WTC11 (cell line): ENCODE results near the gene MKLN1. TPM values are rescaled to one million over a fixed set of nuclear protein-coding genes. Genes with fewer than 3 reads are reported as not detected.

Source experiments
- ATAC-seq: fragments of 200-7000 bp; cut with Tn5 transposase; 2 replicates; pipeline ENCODE4 v1.10.0; 2021; ENCODE audit warnings: mild to moderate bottlenecking, moderate library complexity
- CTCF ChIA-PET: fragments of 300-600 bp; sonication (Branson Sonifier 250); formaldehyde crosslinking; loops from one replicate; lab custom pipeline; 2021; ENCODE audit warnings: antibody characterized with exemption; lab: Charles Lee
- POLR2A ChIA-PET: fragments of 350-600 bp; sonication (Branson Sonifier 250); formaldehyde crosslinking; loops from one replicate; lab custom pipeline; 2021; ENCODE audit warnings: antibody characterized with exemption; lab: Charles Lee
- DNase-seq: peaks from one replicate; pipeline ENCODE4 v3.0.0; 2021; ENCODE audit warnings: low spot score
- H3K27ac Mint-ChIP-seq: 2 replicates; pipeline ENCODE4 v1.8.0; 2021; ENCODE audit warnings: mixed read lengths
- H3K27me3 Mint-ChIP-seq: 2 replicates; pipeline ENCODE4 v1.8.0; 2021; ENCODE audit warnings: low read depth, mild to moderate bottlenecking, moderate library complexity, mixed read lengths
- H3K36me3 Mint-ChIP-seq: 2 replicates; pipeline ENCODE4 v1.8.0; 2021; ENCODE audit warnings: mixed read lengths
- H3K4me1 Mint-ChIP-seq: 2 replicates; pipeline ENCODE4 v1.8.0; 2022; ENCODE audit warnings: mixed read lengths
- H3K4me3 Mint-ChIP-seq: 2 replicates; pipeline ENCODE4 v1.8.0; 2021; ENCODE audit warnings: mild to moderate bottlenecking, moderate library complexity, mixed read lengths
- H3K9me3 Mint-ChIP-seq: 2 replicates; pipeline ENCODE4 v1.8.0; 2021; ENCODE audit warnings: mixed read lengths
- AR ChIP-seq: fragments of 250-450 bp; sonication (Bioruptor Pico); IDR thresholded peaks from 2 replicates; pipeline ENCODE4 v1.9.0; 2021; ENCODE audit warnings: mild to moderate bottlenecking
- CREB1 ChIP-seq: sonication (generic); formaldehyde crosslinking; IDR thresholded peaks from 2 replicates; pipeline ENCODE4 v1.8.0; 2023; ENCODE audit warnings: mild to moderate bottlenecking, missing genetic modification reagents
- ELF4 ChIP-seq: sonication (generic); formaldehyde crosslinking; IDR thresholded peaks from 2 replicates; pipeline ENCODE4 v1.8.1; 2022; ENCODE audit warnings: low read depth, mild to moderate bottlenecking, moderate library complexity, missing genetic modification reagents
- ERG ChIP-seq: fragments of 250-450 bp; sonication (Bioruptor Pico); IDR thresholded peaks from 2 replicates; pipeline ENCODE4 v1.8.0; 2021; ENCODE audit warnings: mild to moderate bottlenecking
- FOXP1 ChIP-seq: sonication (generic); formaldehyde crosslinking; IDR thresholded peaks from 2 replicates; pipeline ENCODE4 v1.8.0; 2022; ENCODE audit warnings: missing genetic modification reagents, mild to moderate bottlenecking, moderate library complexity, borderline replicate concordance
- GRHL2 ChIP-seq: fragments of 250-450 bp; sonication (Bioruptor Pico); IDR thresholded peaks from 2 replicates; pipeline ENCODE4 v1.8.0; 2022; ENCODE audit warnings: mild to moderate bottlenecking, moderate library complexity; ENCODE audit not compliant: insufficient replicate concordance, severe bottlenecking
- GTF2I ChIP-seq: fragments of 250-450 bp; sonication (Bioruptor Pico); conservative IDR thresholded peaks from 2 replicates; pipeline ENCODE4 v1.4.0; 2021; ENCODE audit warnings: mild to moderate bottlenecking
- IRF1 ChIP-seq: sonication (generic); formaldehyde crosslinking; IDR thresholded peaks from 2 replicates; pipeline ENCODE4 v1.8.0; 2023; ENCODE audit warnings: missing genetic modification reagents
- JUN ChIP-seq: sonication (generic); formaldehyde crosslinking; IDR thresholded peaks from 2 replicates; pipeline ENCODE4 v1.8.0; 2023; ENCODE audit warnings: mild to moderate bottlenecking, missing genetic modification reagents
- MXD4 ChIP-seq: fragments of 250-450 bp; sonication (Bioruptor Pico); IDR thresholded peaks from 2 replicates; pipeline ENCODE4 v1.8.0; 2021; ENCODE audit warnings: mild to moderate bottlenecking, moderate library complexity, borderline replicate concordance
- MYBL2 ChIP-seq: sonication (generic); formaldehyde crosslinking; IDR thresholded peaks from 2 replicates; pipeline ENCODE4 v1.8.1; 2023; ENCODE audit warnings: mild to moderate bottlenecking, moderate library complexity, missing genetic modification reagents
- NFATC4 ChIP-seq: fragments of 250-450 bp; sonication (Bioruptor Pico); IDR thresholded peaks from 2 replicates; pipeline ENCODE4 v1.9.0; 2021; ENCODE audit warnings: mild to moderate bottlenecking
- NFE2L1 ChIP-seq: sonication (generic); formaldehyde crosslinking; IDR thresholded peaks from 2 replicates; pipeline ENCODE4 v1.8.1; 2023; ENCODE audit warnings: missing genetic modification reagents
- NR3C1 ChIP-seq: sonication (generic); formaldehyde crosslinking; conservative IDR thresholded peaks from 2 replicates; pipeline ENCODE4 v1.8.1; 2023; ENCODE audit warnings: low read depth, mild to moderate bottlenecking, missing genetic modification reagents
- RORB ChIP-seq: fragments of 250-450 bp; sonication (Bioruptor Pico); IDR thresholded peaks from 2 replicates; pipeline ENCODE4 v1.9.0; 2021; ENCODE audit warnings: mild to moderate bottlenecking
- SP1 ChIP-seq: sonication (generic); formaldehyde crosslinking; conservative IDR thresholded peaks from 2 replicates; pipeline ENCODE4 v1.8.1; 2022; ENCODE audit warnings: missing genetic modification reagents
- TEAD4 ChIP-seq: sonication (generic); formaldehyde crosslinking; IDR thresholded peaks from 2 replicates; pipeline ENCODE4 v1.8.0; 2022; ENCODE audit warnings: mild to moderate bottlenecking, missing genetic modification reagents
- TP53 ChIP-seq: sonication (generic); formaldehyde crosslinking; IDR thresholded peaks from 2 replicates; pipeline ENCODE4 v1.8.1; 2023; ENCODE audit warnings: mild to moderate bottlenecking, missing genetic modification reagents
- ZBTB21 ChIP-seq: sonication (generic); formaldehyde crosslinking; IDR thresholded peaks from 2 replicates; pipeline ENCODE4 v1.8.1; 2023; ENCODE audit warnings: mild to moderate bottlenecking, missing genetic modification reagents, borderline replicate concordance
- ZMAT4 ChIP-seq: fragments of 250-450 bp; sonication (Bioruptor Pico); IDR thresholded peaks from 2 replicates; pipeline ENCODE4 v1.9.0; 2021; ENCODE audit warnings: mild to moderate bottlenecking
- ZNF121 ChIP-seq: sonication (generic); formaldehyde crosslinking; IDR thresholded peaks from 2 replicates; pipeline ENCODE4 v1.8.0; 2023; ENCODE audit warnings: missing genetic modification reagents
- ZNF219 ChIP-seq: sonication (generic); formaldehyde crosslinking; IDR thresholded peaks from 2 replicates; pipeline ENCODE4 v1.8.0; 2023; ENCODE audit warnings: missing genetic modification reagents, mild to moderate bottlenecking, borderline replicate concordance
- ZNF263 ChIP-seq: sonication (generic); formaldehyde crosslinking; IDR thresholded peaks from 2 replicates; pipeline ENCODE4 v1.8.1; 2022; ENCODE audit warnings: low read depth, mild to moderate bottlenecking, moderate library complexity, missing genetic modification reagents
- ZNF281 ChIP-seq: sonication (generic); formaldehyde crosslinking; IDR thresholded peaks from 2 replicates; pipeline ENCODE4 v1.8.0; 2023; ENCODE audit warnings: mild to moderate bottlenecking, missing genetic modification reagents
- ZNF423 ChIP-seq: fragments of 250-450 bp; sonication (Bioruptor Pico); IDR thresholded peaks from 2 replicates; pipeline ENCODE4 v2.1.2; 2022; ENCODE audit warnings: mild to moderate bottlenecking, moderate library complexity
- total RNA-seq: library from RNA; stranded (reverse); gene quantifications from 3 replicates; pipeline ENCODE4 v1.2.3, GENCODE V29; 2021

Gene MKLN1
- total RNA-seq, 1 experiment from 2014 or later, result 37.6 TPM

GRCh38 chr7:131533566-131534561, 206.2 kb downstream of the MKLN1 start:
- H3K27me3 Mint-ChIP-seq, result no peaks in the 10 kb centered on the region
- DNase-seq, result no peak
- TF ChIP-seq JUN (no peak), TEAD4 (CRISPR knock-in tag) (no peak), NR3C1 (CRISPR knock-in tag) (no peak), ZNF423 (CRISPR knock-in tag) (no peak), NFATC4 (no peak), GRHL2 (CRISPR knock-in tag) (no peak), ZNF219 (CRISPR knock-in tag) (no peak), IRF1 (CRISPR knock-in tag) (no peak), ELF4 (CRISPR knock-in tag) (no peak), ZMAT4 (CRISPR knock-in tag) (no peak), SP1 (CRISPR knock-in tag) (no peak), ZNF281 (CRISPR knock-in tag) (no peak), ZNF121 (CRISPR knock-in tag) (no peak), FOXP1 (no peak), RORB (CRISPR knock-in tag) (no peak), NFE2L1 (CRISPR knock-in tag) (no peak)
- no peak overlapping the region for H3K4me3 Mint-ChIP-seq
- peaks cover 79% of the 10 kb centered on the region for H3K4me1 Mint-ChIP-seq
- H3K9me3 Mint-ChIP-seq, result no peaks in the 10 kb centered on the region
- peak overlapping the region; percentile 57; the same call in 1 of the 2 replicates for H3K27ac Mint-ChIP-seq
- CTCF ChIA-PET, result interaction anchor here (0.6 to 3.2 kb wide), 3 partner anchors 12 to 563 kb away, joined by 5 to 21 read pairs (median 7); no protein-coding TSS in a partner anchor
- POLR2A ChIA-PET, result interaction anchor here (0.6 to 1.4 kb wide), 2 partner anchors 9 to 45 kb away, joined by 3 to 6 read pairs; no protein-coding TSS in a partner anchor
- no peak for ATAC-seq
- peaks cover 28% of the 10 kb centered on the region for H3K36me3 Mint-ChIP-seq

- no peak for ATAC-seq
- H3K27ac Mint-ChIP-seq, result 0 out of 2 replicates have a peak overlapping the region, but pooled peaks have one; percentile 23
- H3K4me3 Mint-ChIP-seq, result no peak overlapping the region
- no peaks in the 10 kb centered on the region for H3K27me3 Mint-ChIP-seq
- ChIA-PET POLR2A (no interaction called here), CTCF (interaction anchor here (2.4 to 3.2 kb wide), 3 partner anchors 10 to 119 kb away, joined by 7 to 21 read pairs (median 20); no protein-coding TSS in a partner anchor)
- no peak for TF ChIP-seq ZNF423 (CRISPR knock-in tag)
- no peak for TF ChIP-seq TP53
- TF ChIP-seq ZNF263 (CRISPR knock-in tag), result no peak
- no peak for TF ChIP-seq MYBL2
- no peak for TF ChIP-seq AR (CRISPR knock-in tag)
- no peak for TF ChIP-seq JUN
- no peak for TF ChIP-seq MXD4 (CRISPR knock-in tag)
- no peak for TF ChIP-seq CREB1
- TF ChIP-seq GTF2I, result no peak
- no peak for TF ChIP-seq ERG (CRISPR knock-in tag)
- no peak for TF ChIP-seq ZBTB21
- no peak for TF ChIP-seq RORB (CRISPR knock-in tag)
- no peak for TF ChIP-seq IRF1 (CRISPR knock-in tag)
- DNase-seq, result peak; percentile 16
- peaks cover 44% of the 10 kb centered on the region for H3K36me3 Mint-ChIP-seq
- H3K9me3 Mint-ChIP-seq, result no peaks in the 10 kb centered on the region
- peaks cover 84% of the 10 kb centered on the region for H3K4me1 Mint-ChIP-seq
Measured at GRCh38 chr7:131536361-131536849, 208.7 kb downstream of the MKLN1 start.
